GM19025 (cell line): Measurements from ENCODE around the gene LBHD2.

Source experiments
- ATAC-seq: cut with Tn5 transposase; IDR thresholded peaks from one replicate; pipeline ENCODE4 v1.9.1; 2021; ENCODE audit warnings: mild to moderate bottlenecking, low read depth, moderate library complexity; ENCODE audit not compliant: unreplicated experiment

Gene LBHD2

DNA sequence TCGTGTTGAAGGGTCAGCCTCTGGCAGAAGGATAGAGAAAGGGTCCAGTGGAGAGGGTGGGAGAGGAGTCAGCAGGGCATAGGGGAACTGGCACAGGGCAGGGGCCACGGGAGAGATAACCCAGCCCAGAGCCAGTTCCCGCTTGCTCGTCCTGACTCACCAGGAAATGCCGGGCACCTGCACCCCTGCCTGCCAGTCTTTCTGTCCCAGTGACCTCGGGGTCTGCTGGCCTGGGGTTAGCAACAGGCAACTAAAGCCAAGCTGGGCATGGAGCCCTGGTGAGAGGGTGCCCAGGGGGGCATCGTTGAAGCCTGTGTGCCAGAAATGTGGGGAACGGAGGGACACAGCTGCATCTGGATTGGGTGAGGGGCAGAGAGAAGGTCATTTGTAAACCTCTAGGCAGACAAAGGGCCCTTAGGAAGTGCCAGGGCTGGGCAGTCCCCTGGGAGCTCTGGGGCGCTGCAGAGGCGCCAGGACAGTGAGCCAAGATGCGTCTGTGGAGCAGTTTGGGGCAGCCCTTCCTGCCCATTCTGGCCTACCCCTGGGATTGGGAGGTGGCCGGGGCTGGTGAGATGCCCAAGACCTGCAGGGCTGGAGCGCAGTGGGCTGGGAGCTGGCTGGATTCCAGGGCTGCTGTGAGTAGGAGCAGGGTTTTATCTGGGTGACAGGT is 44.8 kb downstream of the LBHD2 start:
- ATAC-seq = no peak

DNA sequence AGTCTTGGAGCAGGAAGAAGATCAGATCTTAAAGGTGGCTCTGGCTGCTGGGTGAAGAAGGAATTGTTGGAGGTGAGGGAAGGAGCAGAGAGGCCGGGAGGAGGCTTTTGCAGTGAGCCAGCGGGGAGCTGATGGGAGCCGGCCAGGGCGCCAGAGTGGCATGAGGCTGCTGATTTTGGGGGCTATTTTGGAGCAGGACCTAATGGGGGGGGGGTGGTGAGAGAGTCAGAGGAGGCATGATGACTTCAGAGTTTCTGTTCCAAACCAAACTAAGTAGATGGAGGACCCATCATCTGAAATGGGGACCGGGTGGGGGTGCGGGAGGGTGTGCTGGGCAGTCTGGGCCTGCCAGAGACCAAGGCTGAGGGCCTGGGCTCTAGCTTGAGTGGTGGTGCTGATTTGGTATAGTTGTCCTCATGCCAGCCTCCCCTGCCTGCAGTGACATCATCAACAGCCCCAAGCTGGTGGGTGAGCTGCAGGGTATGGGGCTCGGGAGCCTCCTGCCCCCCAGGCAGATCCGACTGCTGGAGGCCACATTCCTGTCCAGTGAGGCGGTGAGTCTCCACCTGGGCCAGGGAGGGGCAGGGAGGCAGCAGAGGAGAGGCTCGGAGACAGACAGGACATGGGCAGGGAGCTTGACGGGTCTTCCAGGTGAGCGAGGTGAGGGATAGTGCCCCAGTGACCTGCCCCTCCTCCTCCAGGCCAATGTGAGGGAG is 45.4 kb downstream of the LBHD2 start:
- ATAC-seq = no peak

DNA sequence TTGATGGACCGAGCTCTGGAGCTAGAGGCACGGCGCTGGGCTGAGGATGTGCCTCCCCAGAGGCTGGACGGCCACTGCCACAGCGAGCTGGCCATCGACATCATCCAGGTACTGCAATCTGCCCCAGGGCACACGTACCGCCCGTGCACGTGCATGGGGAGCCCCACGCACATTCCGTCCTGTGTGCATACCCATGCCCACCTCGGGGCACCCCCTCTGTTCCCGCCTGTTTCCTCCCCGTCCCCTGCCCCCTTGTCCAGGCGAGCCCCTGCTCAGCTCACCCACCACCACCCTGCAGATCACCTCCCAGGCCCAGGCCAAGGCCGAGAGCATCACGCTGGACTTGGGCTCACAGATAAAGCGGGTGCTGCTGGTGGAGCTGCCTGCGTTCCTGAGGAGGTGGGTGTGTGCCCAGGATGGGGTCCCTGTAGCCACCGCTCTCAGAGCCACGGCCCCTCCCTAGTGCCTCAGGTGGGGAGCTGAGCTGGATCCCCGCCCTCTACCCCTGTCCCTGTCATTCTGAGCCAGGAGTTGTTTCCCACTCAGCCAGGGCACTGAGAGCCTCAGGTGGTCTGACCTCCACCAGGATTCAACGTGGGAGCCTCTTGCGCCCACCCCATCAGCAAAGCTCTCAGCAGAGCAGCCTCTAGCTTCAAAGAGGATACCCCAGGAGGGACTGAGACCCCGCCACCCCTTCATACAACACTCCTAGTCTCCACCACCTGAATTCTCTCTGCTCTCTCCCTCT is 46.2 kb downstream of the LBHD2 start:
- ATAC-seq = no peak

DNA sequence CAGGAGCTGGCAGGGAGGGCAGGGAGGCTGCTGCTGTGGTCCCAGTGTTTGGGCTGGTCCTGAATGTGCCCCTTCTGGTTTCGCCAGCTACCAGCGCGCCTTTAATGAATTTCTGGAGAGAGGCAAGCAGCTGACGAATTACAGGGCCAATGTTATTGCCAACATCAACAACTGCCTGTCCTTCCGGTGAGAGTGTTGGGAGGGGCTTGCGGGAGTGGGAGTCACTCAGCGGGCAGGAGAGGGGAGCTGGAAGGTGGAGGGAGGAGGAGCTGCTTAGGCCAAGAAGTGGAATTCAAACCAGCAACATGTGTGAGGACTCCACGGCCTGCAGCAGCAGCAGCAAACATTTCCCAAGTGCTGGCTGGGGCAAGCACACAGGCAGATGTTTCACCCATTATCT is 47.0 kb downstream of the LBHD2 start:
- no peak for ATAC-seq

DNA sequence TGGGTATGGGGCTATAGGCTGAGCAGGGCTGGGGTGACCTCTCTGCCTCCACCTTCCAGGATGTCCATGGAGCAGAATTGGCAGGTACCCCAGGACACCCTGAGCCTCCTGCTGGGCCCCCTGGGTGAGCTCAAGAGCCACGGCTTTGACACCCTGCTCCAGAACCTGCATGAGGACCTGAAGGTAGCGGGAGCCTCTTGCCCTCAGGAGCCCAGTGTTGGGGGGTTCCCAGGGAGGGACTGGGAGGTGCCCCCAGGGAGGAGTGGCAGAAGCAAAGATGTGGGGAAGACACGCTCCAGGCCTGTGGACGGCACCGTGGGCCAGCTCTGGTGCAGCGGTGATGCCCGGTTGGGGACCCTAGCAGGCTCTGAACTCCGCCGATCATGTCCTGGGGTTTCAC is 47.6 kb downstream of the LBHD2 start:
- ATAC-seq = no peak

DNA sequence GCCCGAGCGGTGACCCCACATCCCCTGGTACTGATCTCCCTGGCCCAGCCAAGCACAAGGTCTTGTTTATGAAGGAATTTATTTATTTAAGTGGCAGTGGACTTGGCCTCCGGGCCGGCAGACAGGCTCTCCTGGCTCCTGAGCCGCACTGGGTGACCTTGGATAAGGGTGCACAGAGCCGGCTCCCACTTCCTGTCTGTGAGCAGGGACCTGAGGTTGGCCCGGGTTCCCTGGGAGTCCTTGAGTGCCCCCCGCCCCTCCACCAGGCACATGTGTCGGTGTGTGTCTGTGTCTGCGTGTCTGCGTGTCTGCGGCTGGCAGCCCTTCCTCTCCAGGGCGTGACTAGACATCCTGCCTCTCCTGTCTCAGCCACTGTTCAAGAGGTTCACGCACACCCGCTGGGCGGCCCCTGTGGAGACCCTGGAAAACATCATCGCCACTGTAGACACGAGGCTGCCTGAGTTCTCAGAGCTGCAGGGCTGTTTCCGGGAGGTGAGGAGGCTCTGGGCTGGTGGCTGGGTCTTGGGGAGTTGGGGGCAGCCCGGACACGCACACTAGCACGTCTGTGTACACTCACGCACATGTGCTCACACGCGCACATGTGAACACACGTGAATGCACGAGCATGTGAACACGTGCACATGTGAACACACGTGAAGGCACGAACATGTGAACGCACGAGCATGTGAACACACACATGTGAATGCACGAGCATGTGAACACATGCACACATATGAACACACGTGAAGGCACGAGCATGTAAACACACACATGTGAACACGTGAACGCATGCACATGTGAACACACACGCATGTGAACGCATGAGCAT is 48.6 kb downstream of the LBHD2 start:
- ATAC-seq = no peak

DNA sequence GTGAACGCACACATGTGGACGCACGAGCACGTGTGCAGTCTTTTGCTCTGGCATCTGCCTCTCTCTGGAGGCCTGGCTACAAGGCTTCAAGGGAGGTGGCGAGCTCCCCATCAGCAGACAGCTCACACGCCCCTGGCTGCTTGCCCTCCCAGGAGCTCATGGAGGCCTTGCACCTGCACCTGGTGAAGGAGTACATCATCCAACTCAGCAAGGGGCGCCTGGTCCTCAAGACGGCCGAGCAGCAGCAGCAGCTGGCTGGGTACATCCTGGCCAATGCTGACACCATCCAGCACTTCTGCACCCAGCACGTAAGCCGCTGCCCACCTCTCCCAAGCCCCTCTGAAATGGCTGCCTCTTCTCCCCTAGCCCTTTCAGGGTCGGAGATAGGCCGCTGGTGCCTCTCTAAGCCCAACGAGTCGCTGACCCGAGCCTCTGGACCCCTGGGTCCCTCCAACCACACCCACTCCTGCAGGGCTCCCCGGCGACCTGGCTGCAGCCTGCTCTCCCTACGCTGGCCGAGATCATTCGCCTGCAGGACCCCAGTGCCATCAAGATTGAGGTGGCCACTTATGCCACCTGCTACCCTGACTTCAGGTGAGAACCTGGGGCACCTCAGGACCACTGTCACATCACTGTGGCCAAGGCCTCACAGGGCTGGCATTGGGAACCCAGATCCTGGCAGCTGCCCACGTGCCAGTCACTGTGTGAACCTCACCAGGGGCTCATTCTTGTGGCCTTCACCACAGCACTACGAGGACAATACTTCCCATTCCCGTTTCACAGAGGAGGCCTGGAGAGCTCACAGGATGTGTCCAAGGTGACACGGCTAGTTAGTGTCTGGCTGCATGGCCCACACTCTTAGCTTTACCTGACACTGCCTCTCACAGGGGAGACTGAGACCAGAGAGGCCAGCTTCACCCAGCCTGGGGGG is 49.5 kb downstream of the LBHD2 start:
- ATAC-seq = no peak

DNA sequence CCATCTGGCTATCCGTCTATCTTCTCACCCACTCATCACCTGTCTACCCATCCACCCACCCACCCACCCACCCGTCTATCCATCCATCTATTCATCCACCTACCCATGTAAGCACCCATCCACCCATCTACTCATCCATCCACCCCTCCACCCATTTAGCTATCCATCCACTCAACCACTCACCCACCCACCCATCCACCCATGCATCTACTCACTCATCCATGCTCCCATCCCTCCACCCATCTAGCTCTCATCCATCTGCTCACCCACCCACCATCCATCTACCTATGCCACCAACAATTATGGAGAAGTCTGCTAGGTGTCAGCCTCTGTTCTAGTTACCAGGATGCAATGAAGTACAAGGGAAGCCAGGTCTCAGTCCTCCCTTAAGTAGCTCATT is 50.4 kb downstream of the LBHD2 start:
- ATAC-seq = no peak

DNA sequence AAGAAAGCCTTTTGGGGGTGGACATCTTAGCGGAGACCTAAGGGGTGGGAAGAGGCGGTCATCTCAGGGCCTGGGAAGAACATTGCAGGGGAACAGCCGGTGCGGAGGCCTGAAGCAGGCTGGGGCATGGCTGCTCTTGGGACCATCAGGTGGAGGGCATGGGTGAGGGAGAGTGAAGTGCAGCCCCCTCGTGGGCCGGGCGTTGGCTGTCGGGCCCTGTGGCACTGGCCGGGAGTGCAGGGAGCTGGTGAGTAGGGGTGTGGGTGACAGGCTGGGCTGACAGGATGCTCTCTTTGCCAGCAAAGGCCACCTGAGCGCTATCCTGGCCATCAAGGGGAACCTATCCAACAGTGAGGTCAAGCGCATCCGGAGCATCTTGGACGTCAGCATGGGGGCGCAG is 50.9 kb downstream of the LBHD2 start:
- ATAC-seq = no peak

DNA sequence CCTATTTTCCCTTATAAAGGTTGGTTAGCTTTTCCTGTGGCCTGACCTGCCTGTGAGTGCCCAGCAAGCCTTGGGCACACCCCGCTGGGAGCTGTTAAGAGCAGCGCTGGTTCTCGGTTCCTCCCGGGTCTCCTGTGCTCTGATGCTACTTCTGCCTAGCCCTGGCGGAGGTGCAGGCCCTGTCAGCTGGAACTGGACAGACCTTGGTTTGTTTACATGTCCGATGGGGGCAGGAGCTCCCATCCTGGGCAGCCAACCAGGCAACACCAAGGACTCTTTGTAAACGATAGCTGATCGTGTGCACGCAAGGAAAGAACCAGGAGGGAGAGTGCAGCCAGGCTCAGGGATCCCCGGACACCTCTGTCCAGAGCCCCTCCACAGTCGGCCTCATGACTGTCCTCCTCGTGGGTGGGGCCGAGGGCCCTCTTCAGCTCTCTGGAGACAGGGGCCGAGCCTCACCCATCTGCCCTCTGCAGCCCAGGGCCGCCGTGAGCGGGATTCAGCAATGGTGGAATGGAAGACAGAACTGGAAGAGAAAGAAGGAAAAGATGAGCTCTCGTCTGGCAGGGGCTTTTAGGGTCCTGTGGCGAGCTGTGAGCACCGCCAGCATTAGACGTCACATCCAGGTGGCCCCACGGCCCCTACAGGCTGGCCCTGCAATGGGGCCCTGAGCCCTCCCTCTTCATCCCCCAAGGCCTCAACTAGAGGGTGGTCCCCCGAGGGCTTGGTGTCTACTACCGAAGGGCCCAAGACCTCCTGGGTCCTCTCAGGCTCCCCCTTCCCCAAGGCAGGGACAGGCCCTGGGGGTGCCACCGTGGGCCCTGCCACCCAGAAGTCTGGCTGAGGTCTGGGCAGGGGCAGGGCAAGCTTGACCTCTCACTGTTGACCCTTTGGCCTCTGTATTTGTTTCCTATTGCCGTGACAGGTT is 51.6 kb downstream of the LBHD2 start:
- no peak for ATAC-seq

DNA sequence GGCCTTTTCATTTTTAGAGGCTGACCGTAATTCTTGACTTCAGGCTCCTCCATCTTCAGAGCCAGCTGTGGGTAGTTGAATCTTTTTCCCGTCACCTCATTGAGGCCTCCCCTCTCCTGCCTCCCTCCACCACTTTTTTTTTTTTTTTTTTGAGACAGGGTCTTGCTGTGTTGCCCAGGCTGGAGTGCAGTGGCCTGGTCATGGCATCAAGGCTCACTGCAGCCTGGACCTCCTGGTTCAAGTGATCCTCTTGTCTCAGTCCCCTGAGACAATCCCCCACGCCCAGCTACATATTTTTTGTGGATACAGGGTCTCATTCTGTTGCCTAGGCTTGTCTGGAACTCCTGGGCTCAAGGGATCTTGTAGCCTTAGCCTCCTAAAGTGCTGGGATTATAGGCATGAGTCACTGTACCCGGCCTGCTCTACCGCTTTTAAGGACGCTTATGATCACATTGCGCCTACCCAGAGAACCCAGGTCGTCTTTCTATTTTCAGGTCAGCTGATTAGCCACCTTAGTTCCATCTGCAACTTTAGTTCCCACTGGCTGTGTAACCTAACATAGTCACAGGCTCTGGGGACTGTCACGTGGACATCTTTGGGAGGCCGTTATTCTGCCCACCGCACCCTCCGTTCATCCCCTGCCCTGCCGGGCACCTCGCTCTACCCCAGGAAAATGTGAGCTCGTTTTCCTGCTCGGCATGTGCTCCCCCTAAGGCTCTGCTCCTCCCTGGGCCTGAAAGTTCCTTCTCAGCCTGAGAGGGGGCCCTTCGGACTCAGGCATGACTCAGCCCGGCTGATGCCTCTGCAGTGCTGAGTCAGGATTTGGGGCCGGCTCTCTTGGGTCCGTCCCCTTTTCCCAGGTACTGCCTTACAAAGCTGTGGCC is 52.6 kb downstream of the LBHD2 start:
- ATAC-seq = no peak

DNA sequence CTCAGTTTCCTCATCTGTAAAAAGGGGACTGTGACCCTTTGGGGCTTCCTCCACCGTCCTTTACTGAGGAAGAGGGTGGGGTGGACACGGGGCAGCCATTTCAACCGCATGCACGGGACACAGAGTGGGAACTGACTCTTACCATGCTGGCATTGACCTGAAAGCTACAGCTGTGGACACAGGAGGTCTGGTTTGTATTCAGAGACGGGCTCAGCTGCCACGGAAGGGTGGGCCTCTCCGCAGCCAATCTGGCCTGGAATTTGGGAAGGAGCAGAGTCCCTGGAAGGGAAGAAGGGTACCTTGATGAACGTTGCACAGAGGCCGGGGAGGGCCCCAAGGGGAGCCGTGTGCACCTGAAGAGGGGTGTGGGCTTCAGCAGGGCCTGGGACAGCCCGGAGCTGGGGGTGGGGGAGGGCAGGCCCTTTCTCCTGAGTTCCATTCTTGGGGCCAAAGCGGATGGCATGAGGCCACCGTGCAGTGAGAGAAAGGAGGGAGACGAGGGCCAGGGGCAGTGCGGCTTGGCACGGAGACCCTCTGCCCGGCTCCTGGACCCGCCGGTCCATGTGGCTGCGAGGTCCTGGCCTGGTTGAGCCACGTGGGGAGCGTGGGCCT is 53.8 kb downstream of the LBHD2 start:
- no peak for ATAC-seq

DNA sequence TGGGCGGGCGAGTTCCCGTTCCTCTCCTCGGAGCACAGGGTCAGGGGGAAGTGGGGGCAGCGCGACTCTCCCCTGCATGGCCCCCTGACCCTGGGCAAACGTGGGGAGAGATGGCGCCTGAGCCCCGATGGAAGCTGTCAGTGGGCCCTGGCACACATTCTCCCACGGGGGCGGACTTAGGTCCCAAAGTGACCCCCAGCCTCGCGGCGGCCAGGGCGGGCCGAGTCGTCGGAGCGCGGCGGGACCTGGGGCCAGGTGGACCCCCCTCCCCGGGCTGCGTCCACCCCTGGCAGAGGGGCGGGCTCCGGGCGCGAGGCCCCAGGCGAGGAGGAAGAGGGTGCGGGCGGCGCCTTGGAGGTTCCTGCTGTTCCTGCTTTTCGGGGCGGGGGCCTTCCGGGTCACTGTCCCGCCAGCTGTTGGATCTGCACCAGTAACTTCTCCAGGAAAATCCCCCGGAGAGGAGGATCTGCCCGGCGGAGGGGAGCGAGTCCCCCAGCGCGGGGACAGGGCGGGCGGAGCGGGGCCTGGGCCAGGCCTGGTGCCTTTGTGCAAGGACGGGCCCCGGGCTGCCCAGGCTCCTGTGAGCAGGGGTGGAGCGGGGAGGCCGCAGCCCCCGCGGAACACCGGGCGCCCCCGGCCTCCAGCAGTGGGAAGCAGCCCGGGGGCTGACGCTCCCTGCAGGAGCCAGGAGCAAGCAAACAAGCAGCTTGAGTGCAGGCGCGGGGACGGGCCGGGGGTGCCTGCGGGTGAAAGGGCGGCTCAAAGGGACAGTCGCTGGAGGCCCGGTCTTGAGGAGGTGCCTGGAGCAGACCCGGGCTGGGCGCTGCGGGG is 54.5 kb downstream of the LBHD2 start:
- ATAC-seq = no peak

DNA sequence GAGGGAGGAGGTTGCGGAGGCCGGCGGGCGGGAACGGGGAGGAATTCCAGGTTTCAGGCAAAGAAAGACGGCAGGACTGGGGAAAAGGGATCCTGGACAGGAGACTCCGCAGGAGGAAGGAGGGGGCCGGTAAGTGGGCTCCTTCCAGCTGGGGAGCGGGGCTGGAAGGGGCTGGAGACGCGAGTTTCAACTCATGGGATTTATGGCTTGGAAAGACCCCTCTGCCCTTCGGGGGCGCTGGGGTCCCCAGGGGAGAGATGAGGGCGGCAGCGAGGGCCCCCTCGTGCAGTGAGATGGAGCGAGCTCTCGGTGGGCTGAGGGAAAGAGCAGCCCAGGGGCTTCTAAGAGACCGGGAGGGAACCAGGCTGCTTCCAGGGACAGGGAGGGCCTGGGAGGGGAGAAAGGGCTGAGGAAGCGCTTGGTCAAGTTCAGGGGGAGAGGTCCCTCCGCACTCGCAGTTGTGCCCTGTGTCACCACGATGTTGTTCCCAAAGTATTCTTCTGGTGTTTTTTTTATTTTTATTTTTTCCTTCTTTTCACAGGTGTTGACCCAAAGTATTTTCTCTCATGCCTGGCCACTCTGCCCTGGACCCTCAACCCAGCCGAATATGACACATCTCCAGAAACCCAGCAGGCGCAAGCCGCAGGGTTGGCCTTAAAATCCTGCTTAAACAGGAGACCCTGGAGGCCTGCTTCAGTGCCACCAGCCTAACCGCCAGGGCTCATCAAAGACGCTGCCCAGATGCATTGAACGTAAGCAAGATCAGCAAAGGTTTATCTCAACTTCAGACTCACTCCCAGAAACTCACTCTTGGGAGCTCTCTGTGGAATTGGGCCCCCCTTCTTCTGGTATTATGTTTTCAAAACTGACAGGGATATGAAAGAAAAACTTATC is 55.4 kb downstream of the LBHD2 start:
- no peak for ATAC-seq
